ENCODE measurements around the gene RTCB. TPM values are rescaled to one million over a fixed set of nuclear protein-coding genes. Genes with fewer than 3 reads are reported as not detected.

Gene RTCB
- total and polyA plus RNA-seq, 7 donors: 46.8 to 149 (median 66.4) TPM

GRCh38 chr22:32340411-32340810 lies 71.6 kb downstream of the RTCB start:
- TF ChIP-seq, protein P1, sequence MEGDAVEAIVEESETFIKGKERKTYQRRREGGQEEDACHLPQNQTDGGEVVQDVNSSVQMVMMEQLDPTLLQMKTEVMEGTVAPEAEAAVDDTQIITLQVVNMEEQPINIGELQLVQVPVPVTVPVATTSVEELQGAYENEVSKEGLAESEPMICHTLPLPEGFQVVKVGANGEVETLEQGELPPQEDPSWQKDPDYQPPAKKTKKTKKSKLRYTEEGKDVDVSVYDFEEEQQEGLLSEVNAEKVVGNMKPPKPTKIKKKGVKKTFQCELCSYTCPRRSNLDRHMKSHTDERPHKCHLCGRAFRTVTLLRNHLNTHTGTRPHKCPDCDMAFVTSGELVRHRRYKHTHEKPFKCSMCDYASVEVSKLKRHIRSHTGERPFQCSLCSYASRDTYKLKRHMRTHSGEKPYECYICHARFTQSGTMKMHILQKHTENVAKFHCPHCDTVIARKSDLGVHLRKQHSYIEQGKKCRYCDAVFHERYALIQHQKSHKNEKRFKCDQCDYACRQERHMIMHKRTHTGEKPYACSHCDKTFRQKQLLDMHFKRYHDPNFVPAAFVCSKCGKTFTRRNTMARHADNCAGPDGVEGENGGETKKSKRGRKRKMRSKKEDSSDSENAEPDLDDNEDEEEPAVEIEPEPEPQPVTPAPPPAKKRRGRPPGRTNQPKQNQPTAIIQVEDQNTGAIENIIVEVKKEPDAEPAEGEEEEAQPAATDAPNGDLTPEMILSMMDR (IDR thresholded peaks at IDR 0.05): no peak
- TF ChIP-seq POLR2AphosphoS5 (IDR thresholded peaks at IDR 0.05) (no peak), EP300 (IDR thresholded peaks at IDR 0.05) (no peak), POLR2A (IDR thresholded peaks at IDR 0.05) (no peak)
- no peaks in the 10 kb centered on the region for H3K9me3 ChIP-seq
- H3K4me1 ChIP-seq: peaks cover 0 to 14% (median 0%) of the 10 kb centered on the region in 4 donors
- H3K27ac ChIP-seq: no peak overlapping the region
- no peak overlapping the region for H3K4me3 ChIP-seq
- peaks cover 0 to 13% (median 0%) of the 10 kb centered on the region in 3 donors for H3K27me3 ChIP-seq
- intact Hi-C loops (cut with DNase I): no loop called here
- DNase-seq: no peak
- WGBS, 2 donors: 72 to 80% methylated on average over 11 of the region's 11 CpGs
- no peaks in the 10 kb centered on the region for H3K36me3 ChIP-seq

DNA sequence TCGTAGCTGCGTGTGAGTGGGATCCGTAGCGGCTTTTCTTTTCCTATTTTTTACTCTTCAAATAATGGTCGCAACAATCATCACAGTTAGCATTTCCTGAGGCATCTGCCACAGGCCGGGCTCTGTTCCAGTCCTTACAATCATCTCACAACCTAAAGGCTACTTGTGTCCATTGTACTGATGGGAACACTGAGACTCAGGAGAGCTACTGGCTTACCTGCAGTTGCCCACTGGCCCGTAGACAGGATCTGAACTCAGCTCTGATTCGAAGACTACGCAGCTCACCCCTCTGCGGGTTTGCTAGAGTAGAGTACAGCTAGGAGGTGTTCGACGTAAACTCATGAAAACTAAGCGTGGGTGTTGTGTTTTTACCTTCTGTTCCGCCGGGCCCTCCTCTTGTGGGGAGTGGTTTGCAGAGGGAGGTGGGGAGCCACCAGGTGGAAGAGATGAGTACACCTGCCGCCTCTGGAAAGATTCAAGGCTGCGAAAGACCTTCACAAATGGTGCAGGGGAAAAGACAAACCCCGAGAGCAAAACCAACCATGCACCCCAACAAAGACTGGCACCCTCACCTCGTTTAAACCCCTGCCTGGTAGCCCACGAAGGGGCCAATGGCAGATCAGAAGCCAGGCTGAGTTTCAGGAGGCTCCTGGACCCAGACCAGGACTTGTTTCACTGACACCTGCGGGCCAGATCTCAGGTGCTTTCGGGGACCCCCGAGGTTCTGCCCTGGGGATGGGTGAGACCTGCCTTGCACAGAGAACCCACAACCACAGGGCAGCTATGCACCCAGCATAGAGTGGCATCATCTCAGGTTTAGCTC lies 72.6 kb downstream of the RTCB start:
- WGBS, 2 donors: 86 to 89% methylated on average over 23 of the region's 23 CpGs
- H3K4me1 ChIP-seq: peaks cover 0 to 14% (median 0%) of the 10 kb centered on the region in 4 donors
- H3K27ac ChIP-seq: no peak overlapping the region
- intact Hi-C loops (cut with DNase I): no loop called here
- peaks cover 0 to 13% (median 0%) of the 10 kb centered on the region in 3 donors for H3K27me3 ChIP-seq
- no peaks in the 10 kb centered on the region for H3K36me3 ChIP-seq
- H3K9me3 ChIP-seq: no peaks in the 10 kb centered on the region
- TF ChIP-seq POLR2A (IDR thresholded peaks at IDR 0.05) (no peak), POLR2AphosphoS5 (IDR thresholded peaks at IDR 0.05) (no peak), EP300 (IDR thresholded peaks at IDR 0.05) (no peak)
- TF ChIP-seq, protein P1 (IDR thresholded peaks at IDR 0.05): no peak
- no peak for DNase-seq
- no peak overlapping the region for H3K4me3 ChIP-seq

DNA sequence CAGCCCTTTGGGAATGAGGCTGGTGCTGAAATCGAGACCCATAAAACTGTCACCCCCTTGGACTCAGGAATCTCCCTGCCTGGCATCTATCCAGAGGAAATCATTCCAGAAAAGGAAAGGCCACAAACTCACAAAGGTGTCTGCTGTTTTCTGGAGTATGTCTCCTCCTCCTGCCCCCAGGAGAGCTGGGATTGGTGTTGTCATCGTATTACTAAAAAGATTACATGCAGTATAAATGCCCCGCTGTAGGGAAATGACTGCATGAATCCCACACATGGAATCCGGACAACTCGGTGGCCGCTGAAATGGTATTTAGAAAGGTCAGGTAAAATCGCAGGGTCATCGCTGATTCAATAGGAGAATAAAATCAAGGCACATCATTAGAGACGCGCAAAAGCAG lies 73.3 kb downstream of the RTCB start:
- no peak for DNase-seq
- TF ChIP-seq EP300 (IDR thresholded peaks at IDR 0.05) (no peak), POLR2AphosphoS5 (IDR thresholded peaks at IDR 0.05) (no peak), POLR2A (IDR thresholded peaks at IDR 0.05) (no peak)
- TF ChIP-seq, protein P1 (IDR thresholded peaks at IDR 0.05): no peak
- peaks cover 0 to 14% (median 0%) of the 10 kb centered on the region in 4 donors for H3K4me1 ChIP-seq
- H3K27me3 ChIP-seq: peaks cover 0 to 13% (median under 1%) of the 10 kb centered on the region in 3 donors
- 83 to 90% methylated on average over 10 of the region's 10 CpGs for WGBS, 2 donors
- no peak overlapping the region for H3K4me3 ChIP-seq
- no peak overlapping the region for H3K27ac ChIP-seq
- no peaks in the 10 kb centered on the region for H3K9me3 ChIP-seq
- H3K36me3 ChIP-seq: no peaks in the 10 kb centered on the region
- intact Hi-C loops (cut with DNase I): no loop called here

Small RNAs within 50 kb of the gene (small RNA-seq; reads per million reads assigned to genes)
- gene AL021937.2 (0 reads per million in 3 donors), gene IGLVIVOR22-2 (0 reads per million in 3 donors), gene RF02171 (0 reads per million in 3 donors), gene RF02172 (0 reads per million in 3 donors)

Other genes with a start within 250 kb of the RTCB start
- gene RFPL2, start 207.2 kb downstream of the RTCB start, total RNA-seq: not detected
- gene RFPL2, start 207.2 kb downstream of the RTCB start, polyA plus RNA-seq: not detected
- 1 to 10 TPM in 1 of 4 donors, under 1 TPM in 1, not detected in 2; 0.36 to 1.1 TPM for gene SLC5A4, start 156.9 kb downstream of the RTCB start, total RNA-seq
- under 1 TPM in 1 of 3 donors, not detected in 2; 0.16 TPM for gene SLC5A4, start 156.9 kb downstream of the RTCB start, polyA plus RNA-seq
- gene RFPL3, start 54.4 kb downstream of the RTCB start, total RNA-seq: not detected
- not detected for gene RFPL3, start 54.4 kb downstream of the RTCB start, polyA plus RNA-seq
- gene BPIFC, start 52.2 kb upstream of the RTCB start, total RNA-seq: not detected
- gene BPIFC, start 52.2 kb upstream of the RTCB start, polyA plus RNA-seq: not detected
- gene FBXO7, start 62.6 kb upstream of the RTCB start, total RNA-seq: 10 to 100 TPM; 69.0 to 83.6 (median 81.9) TPM
- gene FBXO7, start 62.6 kb upstream of the RTCB start, polyA plus RNA-seq: 10 to 100 TPM; 60.6 to 79.8 (median 73.9) TPM